HepG2 (cell line): ENCODE data around the gene PRKCG. TPM values are rescaled to one million over a fixed set of nuclear protein-coding genes. Genes with fewer than 3 reads are reported as not detected.

Experiments used
- CBX5 ChIP-seq: sonication (generic); formaldehyde crosslinking; IDR thresholded peaks from 2 replicates; pipeline ENCODE4 v1.4.0; 2020; ENCODE audit warnings: missing genetic modification reagents, borderline replicate concordance
- FUBP1 ChIP-seq: sonication (generic); formaldehyde crosslinking; IDR thresholded peaks from 2 replicates; pipeline ENCODE4 v1.5.1; 2020; ENCODE audit warnings: missing genetic modification reagents, mild to moderate bottlenecking, borderline replicate concordance
- GATA4 ChIP-seq: sonication (generic); IDR thresholded peaks from 2 replicates; pipeline ENCODE4 v1.6.1; 2016; ENCODE audit warnings: antibody characterized with exemption, low read depth, borderline replicate concordance
- HHEX ChIP-seq: IDR thresholded peaks from 2 replicates; pipeline ENCODE4 v1.6.1; 2016; ENCODE audit warnings: control low read depth
- HMGXB4 ChIP-seq, 2 experiments: sonication (generic) in 1 of 2; formaldehyde crosslinking in 1 of 2; IDR thresholded peaks; 2 replicates each; pipeline versions ENCODE4 v1.4.0 to v1.6.1; 2018 to 2020; ENCODE audit warnings: missing genetic modification reagents in 2 of 2, borderline replicate concordance in 1 of 2, low read depth in 1 of 2, mild to moderate bottlenecking in 1 of 2, missing biosample characterization in 1 of 2
- LBX2 ChIP-seq: sonication (generic); formaldehyde crosslinking; IDR thresholded peaks from 2 replicates; pipeline ENCODE4 v1.5.0; 2020; ENCODE audit warnings: missing genetic modification reagents, mild to moderate bottlenecking, borderline replicate concordance
- POGK ChIP-seq: sonication (generic); formaldehyde crosslinking; conservative IDR thresholded peaks from 2 replicates; pipeline ENCODE4 v1.8.0; 2022; ENCODE audit warnings: mild to moderate bottlenecking, moderate library complexity, missing genetic modification reagents
- SPEN ChIP-seq: sonication (generic); formaldehyde crosslinking; IDR thresholded peaks from 2 replicates; pipeline ENCODE4 v1.5.1; 2020; ENCODE audit warnings: low read depth, mild to moderate bottlenecking, missing genetic modification reagents
- TAF1 ChIP-seq: sonication (generic); formaldehyde crosslinking; IDR thresholded peaks from 2 replicates; pipeline ENCODE4 v1.4.0; 2020; ENCODE audit warnings: missing genetic modification reagents
- TFAP4 ChIP-seq: sonication (generic); IDR thresholded peaks from 2 replicates; pipeline ENCODE4 v1.6.1; 2016; ENCODE audit warnings: low read depth, borderline replicate concordance
- ZBTB10 ChIP-seq: sonication (generic); formaldehyde crosslinking; IDR thresholded peaks from 2 replicates; pipeline ENCODE4 v1.4.0; 2020; ENCODE audit warnings: missing genetic modification reagents, borderline replicate concordance
- ZMYM3 ChIP-seq: sonication (generic); formaldehyde crosslinking; IDR thresholded peaks from 2 replicates; pipeline ENCODE4 v1.5.1; 2020; ENCODE audit warnings: mild to moderate bottlenecking, missing genetic modification reagents
- ZNF761 ChIP-seq: sonication (generic); formaldehyde crosslinking; conservative IDR thresholded peaks from 2 replicates; pipeline ENCODE4 v1.4.0; 2020; ENCODE audit warnings: mild to moderate bottlenecking, missing genetic modification reagents
- ZNF883 ChIP-seq: sonication (generic); formaldehyde crosslinking; IDR thresholded peaks from 2 replicates; pipeline ENCODE4 v1.5.1; 2020; ENCODE audit warnings: mild to moderate bottlenecking, missing genetic modification reagents; ENCODE audit errors: not compliant biosample characterization
- polyA plus RNA-seq, 8 experiments: library from polyadenylated mRNA; depleted of rRNA in 3 of 8; stranded (reverse) in 7 of 8; unstranded in 1 of 8; fragments of >200 nt; fragmentation: Illumina TruSeq in 4 of 8; extraction: Trizol in 4 of 8; gene quantifications; 2 replicates each; pipeline versions ENCODE4 v1.2.1 to v1.2.3, GENCODE V29; 2011 to 2016; ENCODE audit warnings: low read depth in 4 of 8, missing spikeins in 1 of 8, mixed read lengths in 1 of 8; ENCODE audit not compliant: insufficient read depth in 1 of 8
- total RNA-seq, 5 experiments: library from RNA; depleted of rRNA; stranded (reverse); fragments of >200 nt; fragmentation: Illumina TruSeq; extraction: Trizol; gene quantifications; 2 replicates each; pipeline ENCODE4 v1.2.3, GENCODE V29; 2016; ENCODE audit warnings: low read depth in 1 of 5

PRKCG gene
- total and polyA plus RNA-seq, 2 of the 13 experiments (the other 11 are each of a cell fraction or from before 2014, with no cell fraction given): 0.02 to 0.03 TPM

GRCh38 chr19:53865918-53866864 is 15.8 kb upstream of the PRKCG start (continued):
- TF ChIP-seq FUBP1 (CRISPR knock-in tag): no peak
- peak; percentile 77; the same call in 1 of the 2 replicates for TF ChIP-seq POGK
- TF ChIP-seq SPEN: peak; percentile 71; the same call in 1 of the 2 replicates
- peak; percentile 12; the same call in 1 of the 2 replicates for TF ChIP-seq CBX5 (CRISPR knock-in tag)
- no peak for TF ChIP-seq ZNF883 (CRISPR knock-in tag)
- peak; percentile 56; the same call in 1 of the 2 replicates for TF ChIP-seq LBX2 (CRISPR knock-in tag)
- no peak for TF ChIP-seq ZNF761 (CRISPR knock-in tag)
- peak; percentile 73 for TF ChIP-seq TAF1 (CRISPR knock-in tag)
- peak; percentile 27 for TF ChIP-seq ZBTB10
- TF ChIP-seq ZMYM3 (CRISPR knock-in tag): no peak
- TF ChIP-seq GATA4: 0 out of 2 replicates have a peak, but pooled peaks have one; percentile 59
- TF ChIP-seq HMGXB4 (CRISPR knock-in tag; IDR thresholded peaks at IDR 0.05; ENCODE audit: borderline replicate concordance in 1 of 2, low read depth in 1 of 2): peak; percentile 42 to 83; a peak in 3 of 4 replicates
- no peak for TF ChIP-seq HHEX (CRISPR knock-in tag)
- no peak for TF ChIP-seq TFAP4
